Measurements from ENCODE around the gene INSRR.

GRCh38 chr1:156885314-156885713 lies 26.4 kb upstream of the INSRR start:
- no peak for TF ChIP-seq CTCF (IDR thresholded peaks at IDR 0.05)
- TF ChIP-seq, protein P1, sequence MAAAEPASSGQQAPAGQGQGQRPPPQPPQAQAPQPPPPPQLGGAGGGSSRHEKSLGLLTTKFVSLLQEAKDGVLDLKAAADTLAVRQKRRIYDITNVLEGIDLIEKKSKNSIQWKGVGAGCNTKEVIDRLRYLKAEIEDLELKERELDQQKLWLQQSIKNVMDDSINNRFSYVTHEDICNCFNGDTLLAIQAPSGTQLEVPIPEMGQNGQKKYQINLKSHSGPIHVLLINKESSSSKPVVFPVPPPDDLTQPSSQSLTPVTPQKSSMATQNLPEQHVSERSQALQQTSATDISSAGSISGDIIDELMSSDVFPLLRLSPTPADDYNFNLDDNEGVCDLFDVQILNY (CRISPR knock-in tag; IDR thresholded peaks at IDR 0.05), result no peak
- TF ChIP-seq, protein P2, sequence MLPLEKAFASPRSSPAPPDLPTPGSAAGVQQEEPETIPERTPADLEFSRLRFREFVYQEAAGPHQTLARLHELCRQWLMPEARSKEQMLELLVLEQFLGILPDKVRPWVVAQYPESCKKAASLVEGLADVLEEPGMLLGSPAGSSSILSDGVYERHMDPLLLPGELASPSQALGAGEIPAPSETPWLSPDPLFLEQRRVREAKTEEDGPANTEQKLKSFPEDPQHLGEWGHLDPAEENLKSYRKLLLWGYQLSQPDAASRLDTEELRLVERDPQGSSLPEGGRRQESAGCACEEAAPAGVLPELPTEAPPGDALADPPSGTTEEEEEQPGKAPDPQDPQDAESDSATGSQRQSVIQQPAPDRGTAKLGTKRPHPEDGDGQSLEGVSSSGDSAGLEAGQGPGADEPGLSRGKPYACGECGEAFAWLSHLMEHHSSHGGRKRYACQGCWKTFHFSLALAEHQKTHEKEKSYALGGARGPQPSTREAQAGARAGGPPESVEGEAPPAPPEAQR (CRISPR knock-in tag; IDR thresholded peaks at IDR 0.05), result no peak
- no peak for TF ChIP-seq CREM (CRISPR knock-in tag; IDR thresholded peaks at IDR 0.05)
- TF ChIP-seq SP1 (CRISPR knock-in tag; conservative IDR thresholded peaks at IDR 0.05), result no peak
- no peak for TF ChIP-seq MAX (CRISPR knock-in tag; IDR thresholded peaks at IDR 0.05)
- TF ChIP-seq, protein P3, sequence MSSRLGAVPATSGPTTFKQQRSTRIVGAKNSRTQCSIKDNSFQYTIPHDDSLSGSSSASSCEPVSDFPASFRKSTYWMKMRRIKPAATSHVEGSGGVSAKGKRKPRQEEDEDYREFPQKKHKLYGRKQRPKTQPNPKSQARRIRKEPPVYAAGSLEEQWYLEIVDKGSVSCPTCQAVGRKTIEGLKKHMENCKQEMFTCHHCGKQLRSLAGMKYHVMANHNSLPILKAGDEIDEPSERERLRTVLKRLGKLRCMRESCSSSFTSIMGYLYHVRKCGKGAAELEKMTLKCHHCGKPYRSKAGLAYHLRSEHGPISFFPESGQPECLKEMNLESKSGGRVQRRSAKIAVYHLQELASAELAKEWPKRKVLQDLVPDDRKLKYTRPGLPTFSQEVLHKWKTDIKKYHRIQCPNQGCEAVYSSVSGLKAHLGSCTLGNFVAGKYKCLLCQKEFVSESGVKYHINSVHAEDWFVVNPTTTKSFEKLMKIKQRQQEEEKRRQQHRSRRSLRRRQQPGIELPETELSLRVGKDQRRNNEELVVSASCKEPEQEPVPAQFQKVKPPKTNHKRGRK (CRISPR knock-in tag; IDR thresholded peaks at IDR 0.05; ENCODE audit: borderline replicate concordance), result no peak
